GM21786 (cell line): ENCODE data around the gene CCDC201.
"Not testable (repeated sequence)": the region's sequence is repeated elsewhere in the genome, so short reads cannot be mapped to it uniquely, and the experiment has no call there.

Experiments used
- ATAC-seq: cut with Tn5 transposase; IDR thresholded peaks from one replicate; pipeline ENCODE4 v1.9.1; 2021; ENCODE audit not compliant: unreplicated experiment

Gene CCDC201

DNA sequence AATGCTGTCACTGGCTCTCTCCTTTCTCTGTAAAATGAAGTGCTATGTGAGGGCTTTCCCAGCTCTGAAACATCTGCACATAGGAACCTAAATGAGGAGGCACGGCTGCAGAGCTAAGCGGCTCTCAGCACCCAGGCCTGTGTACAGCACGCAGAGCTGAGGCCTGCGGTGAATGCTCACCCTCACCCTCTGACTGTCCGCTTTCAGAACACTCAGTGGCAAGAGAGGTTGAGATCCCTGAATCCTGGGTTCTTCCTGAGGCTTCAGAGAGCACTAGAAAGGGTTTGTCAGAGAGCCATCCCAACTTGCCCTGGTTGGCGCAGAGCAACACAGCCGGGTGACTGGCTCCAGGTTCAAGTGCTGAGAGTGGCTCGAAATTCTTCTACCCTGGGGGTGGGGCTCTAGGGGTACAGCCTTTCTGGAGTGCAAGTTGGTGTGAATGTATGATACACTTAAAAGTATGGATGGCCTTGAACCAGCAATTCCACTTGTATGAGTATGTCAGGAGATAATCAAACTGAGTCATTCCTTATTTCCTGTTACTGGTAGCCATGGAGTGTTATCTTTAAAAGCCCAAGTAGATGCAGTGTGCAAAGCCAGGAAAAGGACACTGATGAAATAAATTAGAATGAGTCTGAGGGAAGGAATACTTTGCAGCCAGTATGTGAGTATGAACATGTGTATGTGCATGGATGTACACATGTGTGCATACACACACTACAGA lies 1.7 kb upstream of the CCDC201 start:
- no peak for ATAC-seq

DNA sequence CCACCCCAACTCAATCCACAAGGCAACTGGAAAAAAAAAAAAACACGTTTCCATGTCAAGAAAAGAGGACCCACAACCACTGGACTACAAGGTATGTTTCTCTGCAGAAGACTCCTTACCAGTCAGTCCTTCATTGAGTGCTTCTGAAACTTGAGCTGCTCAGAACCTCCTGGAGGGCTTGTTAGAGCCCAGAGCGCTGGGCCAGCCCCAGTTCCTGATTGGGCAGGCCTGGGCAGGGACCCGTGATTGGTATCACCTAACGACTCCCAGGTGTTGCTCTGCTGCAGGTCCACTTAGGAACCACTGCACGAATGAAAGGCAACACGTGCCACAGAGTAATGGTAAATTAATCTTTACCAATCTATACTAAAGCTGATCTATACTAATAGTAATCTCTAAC lies 473 bp upstream of the CCDC201 start:
- no peak for ATAC-seq

DNA sequence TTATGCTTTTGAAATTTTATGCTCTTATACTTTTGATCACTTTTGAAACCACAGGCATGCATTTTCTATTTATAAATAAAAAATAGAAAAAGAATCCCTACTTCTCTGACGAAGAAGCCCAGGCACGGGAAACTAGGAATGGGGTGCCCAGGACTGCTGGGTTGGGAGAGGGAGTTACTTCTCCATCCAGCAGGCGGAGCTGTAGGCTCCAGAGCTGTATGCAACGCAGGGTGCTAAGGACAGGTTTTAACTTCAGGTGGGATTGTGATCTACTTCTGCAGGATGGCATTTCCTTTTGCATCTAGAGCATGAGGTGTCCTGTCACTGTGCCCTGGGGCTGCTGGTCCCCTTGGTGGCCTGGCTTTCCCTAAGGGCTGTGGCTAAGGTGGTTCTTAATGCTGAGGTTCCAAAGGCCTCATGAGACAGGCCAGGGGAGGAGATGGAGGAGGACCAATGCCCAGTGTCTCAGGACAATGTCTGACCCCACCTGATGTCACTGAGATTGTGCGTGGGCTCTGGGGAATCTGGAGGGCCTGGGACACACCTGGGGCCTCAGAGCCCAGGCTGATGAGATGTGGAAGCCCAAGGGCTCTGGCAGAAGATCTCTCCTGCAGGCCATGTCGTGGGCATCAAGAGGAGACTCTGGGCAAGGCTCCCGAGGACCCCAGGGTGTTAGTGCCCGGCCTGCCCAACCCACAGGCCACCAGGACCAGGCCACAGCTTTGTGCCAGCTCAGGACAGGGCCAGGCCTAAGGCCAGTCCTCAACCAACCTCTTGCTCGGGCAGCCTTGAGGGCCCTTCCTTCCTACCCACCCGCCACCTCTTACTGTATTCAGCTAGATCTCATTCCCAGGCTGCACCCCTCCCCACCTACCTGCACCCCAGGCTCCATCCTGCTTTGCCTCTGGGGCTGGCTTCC lies 507 bp downstream of the CCDC201 start:
- no peak for ATAC-seq

- ATAC-seq, result no peak
Measured at GRCh38 chr7:45869426-45869825, 3.5 kb downstream of the CCDC201 start.

DNA sequence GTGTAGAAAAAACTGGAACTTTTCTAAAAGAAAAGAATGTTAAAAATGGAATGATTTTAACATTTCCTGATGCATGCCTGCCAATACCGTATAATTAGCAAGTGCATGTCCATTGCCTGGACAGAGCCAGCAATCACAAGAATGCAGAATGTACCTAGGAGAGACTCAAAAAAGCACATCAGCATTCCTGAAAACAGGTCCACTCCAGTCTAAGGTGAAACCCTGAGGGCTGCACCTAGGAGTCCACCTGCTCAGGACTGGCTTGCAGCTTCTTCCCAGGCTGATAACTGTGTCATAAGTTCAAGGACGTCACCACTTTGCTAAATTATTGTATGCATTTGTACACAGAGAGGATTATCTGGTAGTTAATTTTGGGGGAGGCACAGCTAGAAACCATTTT lies 5.4 kb downstream of the CCDC201 start:
- ATAC-seq, result no peak

DNA sequence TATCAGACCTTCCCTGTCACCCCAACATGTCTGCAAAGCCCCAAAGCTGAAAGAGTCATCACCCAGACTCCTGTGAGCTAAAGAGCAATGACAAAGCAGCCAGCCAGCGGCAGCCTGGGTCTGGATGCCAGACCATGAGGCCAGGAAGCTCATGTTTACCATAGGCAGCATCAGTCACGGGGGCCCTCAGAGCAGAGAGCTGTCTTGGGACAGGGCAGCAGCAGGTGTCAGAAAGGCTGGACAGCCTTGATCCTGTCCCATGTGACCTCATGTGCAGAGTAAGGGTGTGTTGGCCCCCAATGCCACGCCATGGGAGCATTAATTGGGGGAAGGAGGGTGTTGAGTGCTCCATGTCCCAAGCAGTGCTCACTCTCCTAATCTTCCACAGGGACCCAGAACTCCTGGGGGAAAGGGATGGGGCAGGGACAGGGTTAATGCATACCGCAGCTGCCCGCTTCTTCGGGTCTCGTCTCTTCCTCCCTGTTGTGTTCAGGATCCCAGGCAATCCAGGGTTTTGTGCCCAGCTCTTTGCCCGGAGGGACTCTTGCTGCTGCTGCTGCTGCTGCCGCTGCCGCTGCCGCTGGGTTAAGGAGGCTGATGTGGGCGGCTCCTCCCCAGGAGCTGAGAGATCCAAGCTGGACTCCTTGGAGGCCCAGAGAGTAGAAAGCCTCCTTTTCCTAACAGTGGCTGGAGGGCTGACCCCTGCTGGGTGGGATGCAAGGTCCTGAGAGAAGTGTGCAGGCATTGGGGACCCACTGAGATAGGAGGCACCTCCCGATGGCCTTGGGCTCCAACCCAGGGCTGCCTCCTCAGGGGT lies 7.1 kb downstream of the CCDC201 start:
- no peak for ATAC-seq

- ATAC-seq, result no peak
Measured at GRCh38 chr7:45863715-45864114, 9.2 kb downstream of the CCDC201 start.

- not testable (repeated sequence) for ATAC-seq
Measured at GRCh38 chr7:45856888-45857287, 16.0 kb downstream of the CCDC201 start.

DNA sequence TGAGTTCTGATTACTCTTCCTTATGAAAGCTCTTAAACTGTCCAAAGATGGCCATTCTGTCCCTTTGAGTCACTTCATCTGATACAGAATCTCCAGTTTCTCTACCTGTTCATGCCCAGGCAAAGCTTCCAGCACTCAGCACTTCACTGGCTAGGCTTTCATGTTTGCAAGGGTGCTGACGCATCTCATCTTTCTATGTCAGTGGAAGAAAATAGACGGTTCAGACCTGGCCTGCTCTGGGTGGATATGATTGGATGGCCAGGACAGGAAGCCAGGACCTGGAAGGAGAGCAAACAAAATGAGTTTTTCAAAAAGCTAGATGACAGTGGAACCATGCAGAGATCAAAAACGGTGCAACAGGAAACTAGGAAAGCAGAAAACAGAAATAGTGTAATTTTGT lies 17.2 kb downstream of the CCDC201 start:
- ATAC-seq, result not testable (repeated sequence)

DNA sequence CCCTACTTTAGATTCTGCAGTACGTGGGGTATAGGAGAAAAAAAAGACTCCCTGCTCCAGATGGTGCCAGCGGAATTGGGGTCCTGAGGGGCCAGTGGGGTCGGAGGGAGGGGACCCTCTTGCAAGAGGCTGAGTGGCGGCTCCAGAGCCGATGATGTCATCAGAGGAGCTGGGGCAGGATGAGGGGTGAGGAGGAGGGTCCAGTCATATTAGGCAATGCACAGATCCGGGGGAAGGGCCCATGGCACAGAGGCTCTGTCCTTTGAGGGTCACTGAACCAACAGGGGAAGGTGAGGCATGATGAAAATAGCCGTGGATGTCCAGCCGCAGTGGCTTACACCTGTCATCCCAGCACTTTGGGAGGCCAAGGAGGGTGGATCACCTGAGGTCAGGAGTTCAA lies 19.4 kb downstream of the CCDC201 start:
- ATAC-seq, result not testable (repeated sequence)

- not testable (repeated sequence) for ATAC-seq
Measured at GRCh38 chr7:45852984-45853383, 19.9 kb downstream of the CCDC201 start.

DNA sequence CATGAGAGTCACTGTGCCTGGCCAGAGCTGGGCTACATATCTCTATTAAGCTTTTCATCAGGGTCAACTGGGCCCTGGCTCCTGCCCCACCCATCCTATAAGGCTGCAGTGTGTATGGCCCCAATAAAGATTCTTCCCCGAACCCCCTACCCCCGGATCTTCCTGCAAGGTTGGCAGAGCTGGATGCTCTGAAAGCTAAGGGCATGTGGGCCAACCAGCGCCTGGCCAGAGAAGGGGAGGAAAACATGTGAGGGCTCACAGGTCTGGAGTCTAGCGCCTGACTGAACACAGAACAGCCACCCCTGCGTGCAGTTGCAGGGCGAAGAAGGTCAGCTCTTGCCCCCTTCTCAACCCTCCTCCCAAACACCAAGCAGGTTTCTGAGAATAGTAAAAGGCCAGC lies 24.1 kb downstream of the CCDC201 start:
- ATAC-seq, result not testable (repeated sequence)

DNA sequence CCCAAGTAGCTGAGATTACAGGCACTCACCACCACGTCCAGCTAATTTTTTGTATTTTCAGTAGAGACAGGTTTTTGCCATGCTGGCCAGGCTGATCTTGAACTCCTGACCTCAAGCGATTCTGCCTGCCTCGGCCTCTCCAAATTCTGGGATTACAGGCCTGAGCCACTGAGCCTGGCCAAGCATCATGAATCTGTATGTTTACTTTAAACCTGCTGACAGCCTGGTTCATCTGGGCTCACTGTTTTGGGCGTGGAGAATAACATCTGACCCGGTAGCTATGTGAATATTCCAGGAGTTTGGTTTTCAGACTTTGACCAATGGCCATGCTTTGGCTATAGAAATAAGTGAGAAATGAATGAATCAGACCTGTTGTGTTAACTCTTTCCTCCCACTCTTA lies 26.3 kb downstream of the CCDC201 start:
- not testable (repeated sequence) for ATAC-seq

DNA sequence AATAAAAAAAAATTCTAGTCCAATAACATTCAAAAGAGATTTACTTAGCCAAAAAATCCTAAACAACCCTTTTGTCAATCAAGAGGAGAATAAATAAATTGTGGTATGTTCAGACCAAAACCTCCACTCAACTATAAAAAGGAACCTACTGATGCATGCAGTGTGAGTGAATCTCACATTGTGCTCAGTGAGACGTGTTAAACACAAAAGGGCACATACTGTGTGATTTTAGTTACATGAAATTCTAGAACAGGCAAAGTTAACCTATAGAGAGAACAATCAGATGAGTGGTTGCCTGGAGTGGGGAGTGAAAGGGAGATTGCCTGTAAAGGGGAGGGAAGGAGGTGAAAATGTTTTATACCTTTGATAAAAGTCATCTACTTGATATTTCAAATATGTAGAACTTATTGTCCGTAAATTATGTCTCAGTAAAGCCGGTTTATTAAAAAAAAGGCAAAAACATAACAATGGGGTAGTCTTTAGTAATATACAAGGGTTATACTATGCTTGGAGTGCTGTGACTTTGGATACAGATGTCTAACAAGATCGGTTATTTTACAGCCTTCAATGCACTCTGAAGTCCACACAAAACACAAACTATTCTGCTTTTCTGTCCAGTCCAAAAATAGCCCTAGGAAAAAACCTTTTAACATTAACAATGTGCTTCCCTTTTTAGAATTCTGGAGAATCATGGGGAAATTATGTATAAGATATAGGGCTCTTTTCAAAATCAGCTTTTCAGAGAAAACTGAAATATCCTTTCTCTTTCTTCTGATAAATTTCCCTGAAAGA lies 30.8 kb downstream of the CCDC201 start:
- not testable (repeated sequence) for ATAC-seq

- not testable (repeated sequence) for ATAC-seq
Measured at GRCh38 chr7:45838852-45839251, 34.0 kb downstream of the CCDC201 start.

GRCh38 chr7:45832433-45833177 lies 40.3 kb downstream of the CCDC201 start:
- not testable (repeated sequence) for ATAC-seq

- not testable (repeated sequence) for ATAC-seq
Measured at GRCh38 chr7:45829846-45830245, 43.0 kb downstream of the CCDC201 start.

GRCh38 chr7:45827731-45828130 lies 45.2 kb downstream of the CCDC201 start:
- ATAC-seq, result not testable (repeated sequence)

- not testable (repeated sequence) for ATAC-seq
Measured at GRCh38 chr7:45826550-45826949, 46.3 kb downstream of the CCDC201 start.

- ATAC-seq, result not testable (repeated sequence)
Measured at GRCh38 chr7:45818763-45819162, 54.1 kb downstream of the CCDC201 start.
